Astrocyte (in vitro differentiated cells and primary cell): ENCODE measurements around the gene ANKRD44.

Experiments used
- CTCF ChIP-seq: IDR thresholded peaks from 2 replicates; pipeline ENCODE4 v1.5.1; 2011; ENCODE audit warnings: low read depth, mild to moderate bottlenecking, inconsistent platforms, low read length, moderate library complexity; ENCODE audit not compliant: insufficient read depth
- EZH2 ChIP-seq: IDR thresholded peaks from 2 replicates; pipeline ENCODE4 v1.6.1; 2012; ENCODE audit warnings: mild to moderate bottlenecking, low read length, inconsistent platforms; ENCODE audit not compliant: insufficient read depth

GRCh38 chr2:197204519-197205250 is 105.9 kb downstream of the ANKRD44 start:
- TF ChIP-seq CTCF (no peak), EZH2 (no peak)
